GM18498 (cell line): ENCODE measurements around the gene SEMA6D.
A peak's percentile ranks its signal among the peaks of the same experiment; 100 is the strongest.

Experiments
- ATAC-seq: cut with Tn5 transposase; IDR thresholded peaks from one replicate; pipeline ENCODE4 v1.9.1; 2021; ENCODE audit warnings: mild to moderate bottlenecking, moderate library complexity; ENCODE audit not compliant: unreplicated experiment

The SEMA6D gene

GRCh38 chr15:47786371-47786770 is 69.1 kb downstream of the SEMA6D start:
- no peak for ATAC-seq

GRCh38 chr15:47787875-47788274 is 70.6 kb downstream of the SEMA6D start:
- no peak for ATAC-seq

- ATAC-seq: no peak
Measured at GRCh38 chr15:47788685-47789084, 71.4 kb downstream of the SEMA6D start.

- no peak for ATAC-seq
Measured at GRCh38 chr15:47791161-47791560, 73.9 kb downstream of the SEMA6D start.

GRCh38 chr15:47792231-47792630 is 74.9 kb downstream of the SEMA6D start:
- no peak for ATAC-seq

GRCh38 chr15:47794252-47794914 is 77.1 kb downstream of the SEMA6D start:
- no peak for ATAC-seq

GRCh38 chr15:47795864-47796263 is 78.6 kb downstream of the SEMA6D start:
- ATAC-seq: no peak

GRCh38 chr15:47796339-47796738 is 79.0 kb downstream of the SEMA6D start:
- ATAC-seq: no peak

- no peak for ATAC-seq
Measured at GRCh38 chr15:47796830-47797229, 79.5 kb downstream of the SEMA6D start.

GRCh38 chr15:47801522-47801921 is 84.2 kb downstream of the SEMA6D start:
- ATAC-seq: no peak

GRCh38 chr15:47802216-47802615 is 84.9 kb downstream of the SEMA6D start:
- ATAC-seq: no peak

- no peak for ATAC-seq
Measured at GRCh38 chr15:47803767-47804166, 86.5 kb downstream of the SEMA6D start.

GRCh38 chr15:47804733-47805132 is 87.4 kb downstream of the SEMA6D start:
- ATAC-seq: no peak

- ATAC-seq: no peak
Measured at GRCh38 chr15:47806008-47806407, 88.7 kb downstream of the SEMA6D start.

GRCh38 chr15:47811172-47811571 is 93.9 kb downstream of the SEMA6D start:
- ATAC-seq: no peak

- peak; percentile 69 for ATAC-seq
Measured at GRCh38 chr15:47812470-47812999, 95.2 kb downstream of the SEMA6D start.

GRCh38 chr15:47813748-47814384 is 96.6 kb downstream of the SEMA6D start:
- peak; percentile 89 for ATAC-seq

GRCh38 chr15:47814620-47815019 is 97.3 kb downstream of the SEMA6D start:
- no peak for ATAC-seq

GRCh38 chr15:47817969-47818548 is 100.8 kb downstream of the SEMA6D start:
- no peak for ATAC-seq

- ATAC-seq: no peak
Measured at GRCh38 chr15:47819158-47819557, 101.9 kb downstream of the SEMA6D start.

- ATAC-seq: no peak
Measured at GRCh38 chr15:47820057-47820746, 102.9 kb downstream of the SEMA6D start.
